HG03457 (cell line): ENCODE measurements around the gene PLK5.
"Not testable (repeated sequence)": the region's sequence is repeated elsewhere in the genome, so short reads cannot be mapped to it uniquely, and the experiment has no call there.

Source experiments
- ATAC-seq: cut with Tn5 transposase; IDR thresholded peaks from one replicate; pipeline ENCODE4 v1.9.1; 2021; ENCODE audit warnings: moderate number of reproducible peaks; ENCODE audit not compliant: unreplicated experiment

The PLK5 gene

GRCh38 chr19:1507763-1508506, 15.9 kb upstream of the PLK5 start:
- ATAC-seq: no peak

GRCh38 chr19:1508507-1508856, 15.4 kb upstream of the PLK5 start:
- no peak for ATAC-seq

GRCh38 chr19:1509602-1510441, 14.1 kb upstream of the PLK5 start:
- no peak for ATAC-seq

- no peak for ATAC-seq
Measured at GRCh38 chr19:1510442-1510806, 13.5 kb upstream of the PLK5 start.

- ATAC-seq: no peak
Measured at GRCh38 chr19:1510807-1511206, 13.1 kb upstream of the PLK5 start.

- ATAC-seq: no peak
Measured at GRCh38 chr19:1511318-1512317, 12.3 kb upstream of the PLK5 start.

GRCh38 chr19:1512671-1513498, 11.0 kb upstream of the PLK5 start, which contains the start of gene ADAMTSL5:
Gene ADAMTSL5, minus strand, starts transcription at chr19:1513019. Its CDS starts 2,076 bp downstream, at chr19:1510943.
- ATAC-seq: no peak

GRCh38 chr19:1513499-1514294, 10.2 kb upstream of the PLK5 start:
- ATAC-seq: no peak

GRCh38 chr19:1514295-1514661, 9.6 kb upstream of the PLK5 start:
- ATAC-seq: no peak

- ATAC-seq: no peak
Measured at GRCh38 chr19:1514986-1515721, 8.7 kb upstream of the PLK5 start.

- ATAC-seq: no peak
Measured at GRCh38 chr19:1516395-1516753, 7.5 kb upstream of the PLK5 start.

GRCh38 chr19:1518471-1518870, 5.4 kb upstream of the PLK5 start:
- no peak for ATAC-seq

GRCh38 chr19:1519802-1520201, 4.1 kb upstream of the PLK5 start:
- ATAC-seq: not testable (repeated sequence)

GRCh38 chr19:1520203-1520780, 3.6 kb upstream of the PLK5 start:
- ATAC-seq: no peak

- no peak for ATAC-seq
Measured at GRCh38 chr19:1521636-1522035, 2.2 kb upstream of the PLK5 start.

GRCh38 chr19:1522061-1522460, 1.8 kb upstream of the PLK5 start:
- ATAC-seq: no peak

- no peak for ATAC-seq
Measured at GRCh38 chr19:1522838-1523237, 1.0 kb upstream of the PLK5 start.

- no peak for ATAC-seq
Measured at GRCh38 chr19:1524287-1524971, 552 bp downstream of the PLK5 start.
